ENCODE measurements around the gene NAA15.

- no peak for TF ChIP-seq CTCF (IDR thresholded peaks at IDR 0.05; ENCODE audit: insufficient read depth, low read length)
- TF ChIP-seq POLR2AphosphoS5 (IDR thresholded peaks at IDR 0.05; ENCODE audit: low read depth): no peak
Observed at GRCh38 chr4:139282065-139282720, 19.1 kb upstream of the NAA15 start.

Data from HL-60 (cell line).